HepG2 (cell line): ENCODE results near the gene GLRX5.

Experiments used
- NFIC ChIP-seq: IDR thresholded peaks from 2 replicates; pipeline ENCODE4 v1.6.1; 2012; ENCODE audit warnings: mild to moderate bottlenecking, low read length, inconsistent platforms
- ZNF138 ChIP-seq: sonication (generic); formaldehyde crosslinking; IDR thresholded peaks from 2 replicates; pipeline ENCODE4 v1.5.0; 2020; ENCODE audit warnings: mild to moderate bottlenecking, low read depth, missing genetic modification reagents
- ZNF550 ChIP-seq: sonication (generic); formaldehyde crosslinking; IDR thresholded peaks from 2 replicates; pipeline ENCODE4 v1.4.0; 2020; ENCODE audit warnings: mild to moderate bottlenecking, missing genetic modification reagents, borderline replicate concordance
- TF ChIP-seq, protein P1 (sequence below): sonication (generic); formaldehyde crosslinking; IDR thresholded peaks from 2 replicates; pipeline ENCODE4 v1.5.0; 2020; ENCODE audit warnings: mild to moderate bottlenecking, missing genetic modification reagents, moderate library complexity

DNA sequence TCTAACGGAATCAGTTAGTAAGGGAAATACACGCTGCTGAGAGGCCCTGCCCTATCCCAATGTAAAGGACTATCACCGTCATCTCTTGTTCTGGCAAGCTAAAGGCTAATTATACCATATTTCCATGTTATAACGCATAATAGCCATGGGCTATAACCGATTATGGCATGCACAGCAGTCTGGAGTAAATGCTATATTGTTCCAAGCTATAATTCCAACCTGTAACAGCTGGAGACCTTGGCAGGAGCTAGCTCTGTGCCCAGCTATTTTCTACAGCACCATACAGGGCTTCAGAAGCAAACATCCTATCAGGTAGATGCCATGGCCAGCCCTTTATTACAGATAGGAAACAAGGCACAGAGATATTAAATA lies 44.7 kb upstream of the GLRX5 start:
- TF ChIP-seq NFIC (no peak), ZNF138 (CRISPR knock-in tag) (no peak), ZNF550 (CRISPR knock-in tag) (no peak)
- TF ChIP-seq, protein P1, sequence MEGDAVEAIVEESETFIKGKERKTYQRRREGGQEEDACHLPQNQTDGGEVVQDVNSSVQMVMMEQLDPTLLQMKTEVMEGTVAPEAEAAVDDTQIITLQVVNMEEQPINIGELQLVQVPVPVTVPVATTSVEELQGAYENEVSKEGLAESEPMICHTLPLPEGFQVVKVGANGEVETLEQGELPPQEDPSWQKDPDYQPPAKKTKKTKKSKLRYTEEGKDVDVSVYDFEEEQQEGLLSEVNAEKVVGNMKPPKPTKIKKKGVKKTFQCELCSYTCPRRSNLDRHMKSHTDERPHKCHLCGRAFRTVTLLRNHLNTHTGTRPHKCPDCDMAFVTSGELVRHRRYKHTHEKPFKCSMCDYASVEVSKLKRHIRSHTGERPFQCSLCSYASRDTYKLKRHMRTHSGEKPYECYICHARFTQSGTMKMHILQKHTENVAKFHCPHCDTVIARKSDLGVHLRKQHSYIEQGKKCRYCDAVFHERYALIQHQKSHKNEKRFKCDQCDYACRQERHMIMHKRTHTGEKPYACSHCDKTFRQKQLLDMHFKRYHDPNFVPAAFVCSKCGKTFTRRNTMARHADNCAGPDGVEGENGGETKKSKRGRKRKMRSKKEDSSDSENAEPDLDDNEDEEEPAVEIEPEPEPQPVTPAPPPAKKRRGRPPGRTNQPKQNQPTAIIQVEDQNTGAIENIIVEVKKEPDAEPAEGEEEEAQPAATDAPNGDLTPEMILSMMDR (CRISPR knock-in tag), result no peak
